Esophagus mucosa (tissue), 1 donor: Measurements from ENCODE around the gene C17orf75. TPM values are rescaled to one million over a fixed set of nuclear protein-coding genes. Genes with fewer than 3 reads are reported as not detected.
A peak's percentile ranks its signal among the peaks of the same experiment; 100 is the strongest.
"Not testable (repeated sequence)": the region's sequence is repeated elsewhere in the genome, so short reads cannot be mapped to it uniquely, and the experiment has no call there.

Source experiments
- ATAC-seq: fragments of 200-7000 bp; cut with Tn5 transposase; one replicate; pipeline ENCODE4 v1.9.1; 2020
- total RNA-seq: library from RNA; stranded (reverse); gene quantifications from one replicate; pipeline ENCODE4 v1.2.4, GENCODE V29; 2023
- donor health status: DM: yes; HTN: yes; CAD: no.

The C17orf75 gene, protein sequence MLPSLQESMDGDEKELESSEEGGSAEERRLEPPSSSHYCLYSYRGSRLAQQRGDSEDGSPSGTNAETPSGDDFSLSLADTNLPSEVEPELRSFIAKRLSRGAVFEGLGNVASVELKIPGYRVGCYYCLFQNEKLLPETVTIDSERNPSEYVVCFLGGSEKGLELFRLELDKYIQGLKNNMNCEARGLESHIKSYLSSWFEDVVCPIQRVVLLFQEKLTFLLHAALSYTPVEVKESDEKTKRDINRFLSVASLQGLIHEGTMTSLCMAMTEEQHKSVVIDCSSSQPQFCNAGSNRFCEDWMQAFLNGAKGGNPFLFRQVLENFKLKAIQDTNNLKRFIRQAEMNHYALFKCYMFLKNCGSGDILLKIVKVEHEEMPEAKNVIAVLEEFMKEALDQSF
- 11.6 TPM for total RNA-seq

DNA sequence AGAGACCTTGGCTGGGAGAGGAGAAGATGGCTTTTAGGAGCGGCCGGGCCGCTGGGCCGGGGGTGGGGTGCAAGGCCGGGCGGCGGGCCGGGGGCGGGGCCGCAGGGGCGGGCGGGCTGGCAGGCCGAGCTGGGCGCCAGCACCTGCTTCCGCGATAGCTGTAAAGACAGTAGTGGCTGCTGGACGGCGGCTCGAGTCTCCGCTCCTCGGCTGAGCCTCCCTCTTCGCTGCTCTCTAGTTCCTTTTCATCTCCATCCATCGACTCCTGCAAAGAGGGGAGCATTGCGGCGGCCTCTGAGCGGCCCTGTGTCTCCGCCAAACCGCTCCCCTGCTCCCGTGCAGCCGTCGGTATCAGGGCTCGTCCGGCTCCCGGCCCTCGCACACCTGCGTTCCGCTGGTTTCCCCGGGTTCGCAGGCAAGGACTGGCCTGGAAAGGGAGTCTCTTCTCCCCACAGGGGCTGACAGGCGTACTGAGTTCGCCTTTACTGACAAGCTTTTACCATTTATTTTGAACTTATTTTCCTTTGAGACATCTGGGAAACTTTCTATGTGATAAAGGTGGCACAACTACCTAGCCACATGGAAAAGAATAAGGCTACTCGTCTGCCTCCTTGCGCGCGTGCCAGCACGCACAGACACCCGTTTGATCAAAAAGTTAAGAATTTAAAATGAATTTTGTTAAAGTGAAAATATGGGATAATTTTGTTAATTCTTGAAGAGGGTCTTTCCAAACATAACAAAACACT, at the start of gene C17orf75:
Gene C17orf75 (minus strand): TSS at position 317 of the 746 bp plus-strand sequence. CDS start 34 bp downstream, at position 283.
- ATAC-seq, result peak; percentile 90

DNA sequence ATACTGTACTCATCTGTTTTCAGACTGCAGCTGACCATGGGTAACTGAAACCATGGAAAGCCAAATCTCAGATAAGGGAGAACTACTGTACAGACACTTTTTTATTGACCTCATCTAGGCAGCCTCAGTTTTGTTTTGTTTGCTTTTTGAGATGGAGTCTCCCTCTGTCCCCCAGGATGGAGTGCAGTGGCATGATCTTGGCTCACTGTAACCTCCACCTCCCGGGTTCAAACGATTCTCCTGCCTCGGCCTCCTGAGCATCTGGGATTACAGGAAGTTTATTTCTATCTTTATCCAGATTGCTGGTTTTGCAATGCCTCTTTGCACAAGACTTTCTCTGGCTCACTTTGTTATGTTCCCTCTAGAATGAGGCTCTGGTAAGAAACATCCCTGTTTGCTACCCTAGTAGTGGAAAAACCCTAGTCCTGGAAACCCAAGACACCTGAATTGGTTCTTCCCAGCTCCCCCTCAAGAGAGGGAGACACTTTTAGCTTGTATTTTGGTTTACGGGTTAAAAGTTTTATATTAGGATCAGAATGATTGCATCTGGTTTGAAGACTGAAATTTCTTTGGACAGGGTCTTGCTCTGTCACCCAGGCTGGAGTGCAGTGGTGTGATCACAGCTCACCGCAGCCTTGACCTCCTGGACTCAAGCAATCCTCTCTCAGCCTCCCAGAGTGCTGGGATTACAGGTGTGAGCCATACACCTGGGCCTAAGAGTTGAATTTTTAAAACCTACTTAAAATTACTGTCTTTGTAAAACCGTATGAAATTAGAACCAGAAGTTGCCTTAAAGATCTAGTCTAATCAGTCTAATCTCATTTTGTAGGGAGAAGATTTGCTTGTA, 46.9 kb upstream of the C17orf75 start:
- no peak for ATAC-seq

DNA sequence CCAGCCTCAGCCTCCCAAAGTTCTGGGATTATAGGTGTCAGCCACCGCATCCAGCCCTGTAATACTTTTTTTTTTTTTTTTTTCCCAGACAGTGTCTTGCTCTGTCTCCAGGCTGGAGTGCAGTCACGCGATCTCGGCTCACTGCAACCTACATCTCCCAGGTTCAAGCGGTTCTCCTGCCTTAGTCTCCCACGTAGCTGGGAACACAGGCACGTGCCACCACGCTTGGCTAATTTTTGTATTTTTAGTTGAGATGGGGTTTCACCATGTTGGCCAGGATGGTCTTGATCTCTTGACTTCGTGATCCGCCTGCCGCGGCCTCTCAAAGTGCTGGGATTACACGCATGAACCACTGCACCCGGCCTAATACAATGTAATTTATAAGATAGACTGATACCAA, 46.2 kb upstream of the C17orf75 start:
- ATAC-seq, result not testable (repeated sequence)

DNA sequence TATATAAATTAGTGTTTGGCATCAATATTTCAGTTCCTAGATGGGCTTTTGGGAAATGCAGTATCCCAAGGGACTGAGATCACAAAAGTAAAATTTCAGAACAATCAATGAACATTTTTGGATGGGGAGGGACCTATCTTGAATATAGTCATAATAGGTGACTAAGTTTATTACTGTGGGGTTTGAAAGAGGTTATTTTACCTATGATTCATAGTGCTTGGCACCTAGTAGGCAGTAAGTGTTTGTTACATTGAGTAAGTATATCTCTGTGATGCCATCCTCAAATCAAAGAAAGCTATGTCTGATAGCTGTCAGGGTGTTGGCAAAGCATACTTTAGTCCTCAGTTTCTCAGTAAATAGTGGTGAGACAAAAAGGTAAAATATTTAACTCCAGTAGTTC, 44.9 kb upstream of the C17orf75 start:
- peak; percentile 64 for ATAC-seq

DNA sequence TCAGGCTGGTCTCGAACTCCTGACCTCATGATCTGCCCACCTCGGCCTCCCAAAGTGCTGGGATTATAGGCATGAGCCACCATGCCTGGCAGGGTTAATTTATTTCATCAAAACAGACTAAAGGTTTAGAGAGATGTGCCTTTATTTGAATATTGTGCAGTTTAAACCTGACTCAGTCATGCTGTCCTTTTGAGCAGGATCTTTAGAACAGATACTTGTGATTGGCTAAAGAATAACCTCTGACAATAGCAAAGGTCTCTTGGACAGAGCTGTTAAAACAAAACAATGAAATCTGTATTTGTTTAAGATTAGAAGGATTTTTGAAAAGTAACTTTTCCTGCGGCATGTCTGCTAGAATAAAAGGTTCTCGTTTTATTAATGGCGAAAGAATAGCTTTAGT, 44.0 kb upstream of the C17orf75 start:
- no peak for ATAC-seq

DNA sequence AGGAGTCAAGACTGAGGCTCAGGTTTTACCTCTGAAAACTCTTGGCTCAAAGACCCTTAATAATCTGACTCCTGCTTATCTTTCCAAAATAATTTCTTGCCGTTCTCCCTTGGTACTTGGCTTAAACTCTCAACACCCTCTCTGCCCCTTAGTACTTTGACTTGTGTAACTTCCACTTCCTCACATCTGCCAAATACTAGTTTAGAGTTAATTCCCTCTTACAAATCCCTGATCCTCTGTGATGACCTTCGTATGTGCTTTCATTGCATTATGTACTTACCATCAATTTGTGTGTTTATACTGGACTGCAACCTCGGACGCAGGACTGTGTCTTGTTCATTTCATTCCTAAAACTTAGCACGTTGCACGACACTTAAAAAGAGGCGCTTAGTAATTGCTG, 43.1 kb upstream of the C17orf75 start:
- ATAC-seq, result no peak

DNA sequence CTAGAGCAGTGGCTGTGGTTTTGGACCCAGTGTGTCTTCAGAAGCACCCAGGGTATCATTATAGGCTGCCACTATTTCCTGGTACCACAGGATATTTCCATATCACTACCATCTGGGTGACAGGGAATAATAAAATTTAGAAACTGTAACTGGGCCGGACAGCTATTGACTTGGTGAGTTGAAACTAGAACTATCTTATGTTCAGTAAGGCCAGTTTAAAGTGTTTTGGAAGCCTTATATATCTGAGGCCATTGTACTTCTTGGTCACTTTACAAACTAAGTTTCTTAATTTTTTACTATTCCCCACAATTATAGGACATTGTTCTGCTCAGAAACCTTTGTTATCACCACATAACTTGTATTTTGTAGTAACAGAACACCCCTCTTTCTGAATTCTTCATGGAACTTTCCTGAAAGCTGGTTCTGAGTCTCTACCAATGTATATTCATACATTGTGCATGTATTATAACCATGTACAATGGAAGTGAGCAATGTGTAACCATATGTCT, 42.0 kb upstream of the C17orf75 start:
- no peak for ATAC-seq

DNA sequence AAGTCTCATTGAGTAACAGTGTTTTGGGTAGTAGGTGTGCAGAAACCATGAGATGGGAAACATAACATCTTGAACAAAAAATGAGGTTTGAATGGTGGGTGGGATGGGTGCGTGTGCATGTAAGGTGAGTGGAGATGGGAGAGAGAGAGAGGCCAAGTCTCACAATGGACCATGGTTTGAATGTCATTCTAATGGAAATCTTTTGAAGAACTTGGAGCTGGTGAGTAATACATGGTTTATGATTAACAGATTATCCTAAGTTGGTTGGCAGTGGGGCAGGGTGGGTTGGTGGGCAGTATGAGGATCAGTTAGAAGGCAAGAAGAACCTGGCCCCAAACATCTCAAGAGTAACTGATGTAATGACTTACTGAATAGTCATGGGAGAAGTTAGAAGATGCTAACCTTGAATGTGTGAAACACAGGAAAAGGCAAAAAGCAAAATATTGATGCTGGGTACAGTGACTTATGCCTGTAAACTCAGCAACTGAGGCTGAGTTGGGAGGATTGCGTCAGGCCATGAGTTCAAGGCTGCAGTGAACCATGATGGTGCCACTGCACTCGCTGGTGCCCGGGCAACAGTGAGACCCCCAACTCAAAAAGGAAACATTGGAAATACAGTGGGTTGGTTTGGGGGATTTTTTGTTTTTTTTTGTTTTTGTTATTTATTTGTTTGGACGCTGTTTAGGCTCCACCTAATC, 40.7 kb upstream of the C17orf75 start:
- ATAC-seq, result peak; percentile 13

DNA sequence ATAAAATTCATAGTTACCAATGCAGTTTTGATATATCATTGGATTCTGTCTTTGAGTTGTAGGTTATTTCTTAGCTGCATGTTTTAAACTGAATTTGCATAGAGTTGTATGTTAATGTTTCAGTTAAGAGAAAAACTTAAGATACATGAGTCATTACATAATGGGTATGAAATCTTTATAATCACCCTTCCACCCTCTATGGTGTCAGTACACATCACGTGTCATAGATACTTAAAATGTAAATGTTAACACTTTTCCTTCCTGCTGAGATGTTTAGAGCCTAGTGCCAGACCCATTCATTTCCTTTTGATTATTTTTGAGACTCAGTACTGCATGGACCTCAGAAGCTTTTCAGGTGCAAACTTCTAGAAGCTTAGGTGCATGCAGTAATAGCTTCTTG, 28.5 kb upstream of the C17orf75 start:
- peak; percentile 28 for ATAC-seq

DNA sequence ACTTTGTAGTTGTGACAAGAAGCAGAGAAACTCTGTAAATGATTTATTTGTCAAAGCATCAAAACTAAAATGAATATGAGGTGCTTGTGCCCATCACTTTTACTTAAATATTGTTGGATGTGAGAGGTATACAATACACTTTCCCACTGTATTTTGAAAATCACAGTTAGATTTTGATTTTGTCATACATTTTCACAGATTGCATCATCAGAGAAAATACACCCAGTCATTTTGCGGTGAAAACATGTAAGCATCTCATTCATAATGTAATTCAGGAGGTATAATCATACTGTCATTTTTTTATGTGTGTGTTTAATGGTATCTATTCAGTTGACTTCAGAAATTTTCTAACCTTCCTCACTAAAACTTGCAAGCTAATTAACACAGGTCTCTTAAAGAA, 19.3 kb upstream of the C17orf75 start:
- ATAC-seq, result no peak

DNA sequence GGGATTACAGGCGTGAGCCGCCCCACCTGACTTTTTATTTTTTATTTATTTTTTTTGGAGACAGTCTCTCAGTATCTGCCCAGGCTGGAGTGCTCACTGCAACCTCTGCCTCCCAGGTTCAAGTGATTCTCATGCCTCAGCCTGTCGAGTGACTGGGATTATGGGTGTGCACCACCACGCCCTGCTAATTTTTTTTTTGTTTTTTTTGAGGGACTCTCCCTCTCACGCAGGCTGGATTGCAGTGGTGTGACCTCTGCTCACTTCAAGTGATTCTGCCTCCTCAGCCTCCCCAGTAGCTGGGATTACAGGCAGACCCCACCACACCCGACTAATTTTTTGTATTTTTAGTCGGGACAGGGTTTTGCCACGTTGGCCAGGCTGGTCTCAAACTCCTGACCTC, 15.6 kb upstream of the C17orf75 start:
- ATAC-seq, result peak; percentile 72

DNA sequence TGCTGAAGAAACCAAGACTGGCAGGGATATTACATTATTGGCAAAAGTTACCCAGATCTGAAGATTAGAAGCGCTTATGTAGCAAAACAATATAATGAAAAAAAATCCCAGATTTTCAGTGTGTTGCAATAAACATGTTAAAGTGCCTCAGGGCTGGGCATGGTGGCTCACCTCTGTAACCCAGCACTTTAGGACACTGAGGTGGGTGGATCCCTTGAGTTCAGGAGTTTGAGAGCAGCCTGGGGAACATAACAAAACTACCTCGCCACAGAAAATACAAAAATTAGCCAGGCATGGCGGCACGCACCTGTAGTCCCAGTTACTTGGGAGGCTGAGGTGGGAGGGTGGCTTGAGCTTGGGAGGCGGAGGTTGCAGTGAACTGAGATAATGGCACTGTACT, 14.8 kb upstream of the C17orf75 start:
- ATAC-seq, result peak; percentile 75

DNA sequence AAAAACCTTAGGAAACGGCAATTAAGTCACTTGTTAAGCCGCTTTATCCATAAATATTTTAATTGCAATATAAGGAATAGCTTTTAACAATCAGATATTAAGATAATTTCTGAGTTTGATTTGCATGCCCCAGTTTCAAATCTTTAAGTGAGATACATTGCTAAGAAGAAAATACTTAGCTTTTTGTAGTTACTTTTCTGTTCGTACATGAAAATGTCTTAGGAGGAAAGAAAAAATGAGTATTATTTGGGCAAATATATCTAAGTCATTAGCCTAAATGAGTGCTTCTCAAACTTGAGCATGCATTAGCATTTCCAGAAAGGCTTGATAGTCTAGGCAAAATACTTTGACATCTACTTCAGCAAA, 14.4 kb upstream of the C17orf75 start:
- ATAC-seq, result no peak

DNA sequence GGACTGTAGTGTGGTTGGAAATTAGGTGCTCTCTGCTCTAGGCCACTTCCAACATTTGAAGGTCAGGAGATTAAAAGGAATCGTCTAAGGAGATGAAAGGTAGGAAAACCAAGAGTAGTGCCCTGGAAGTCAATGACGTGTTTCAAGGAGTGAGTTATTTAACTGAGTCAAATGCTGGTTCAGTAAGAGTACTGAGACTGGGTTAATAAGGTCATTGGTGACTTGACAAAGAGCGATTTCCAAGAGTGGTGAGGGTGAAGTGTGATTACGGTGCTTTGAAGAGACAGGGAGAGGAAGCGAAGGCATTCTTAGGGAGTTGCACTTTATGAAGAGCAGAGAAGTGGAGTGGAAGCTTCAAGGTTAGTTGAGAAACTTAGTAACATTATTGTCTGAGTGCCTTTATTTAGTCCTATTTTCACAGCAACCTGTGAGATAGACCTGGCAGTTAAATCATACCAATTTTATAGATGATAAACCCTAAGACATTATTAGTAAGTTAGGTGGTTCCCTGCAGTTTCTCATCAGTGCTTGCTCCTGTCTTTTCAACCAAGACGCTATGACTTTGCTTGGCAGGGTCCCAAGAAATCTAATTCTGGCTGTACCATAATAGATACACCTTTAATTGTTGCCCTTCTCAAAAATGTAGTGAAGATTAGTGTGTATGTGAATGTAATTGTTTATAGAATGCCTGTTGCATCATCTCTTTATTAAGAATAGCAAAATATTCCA, 13.8 kb upstream of the C17orf75 start:
- no peak for ATAC-seq

DNA sequence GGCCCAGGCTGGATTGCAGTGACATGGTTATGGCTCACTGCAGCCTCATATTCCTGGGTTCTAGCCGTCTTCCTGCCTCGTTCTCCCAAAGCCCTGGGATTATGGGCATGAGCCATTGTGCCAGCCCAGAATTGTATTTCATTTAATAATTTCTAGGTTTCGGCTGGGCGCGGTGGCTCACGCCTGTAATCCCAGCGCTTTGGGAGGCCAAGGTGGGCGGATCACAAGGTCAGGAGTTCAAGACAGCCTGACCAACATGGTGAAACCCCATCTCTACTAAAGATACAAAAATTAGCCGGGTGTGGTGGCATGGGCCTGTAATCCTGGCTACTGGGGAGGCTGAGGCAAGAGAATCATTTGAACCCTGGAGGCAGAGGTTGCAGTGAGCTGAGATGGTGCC, 10.8 kb upstream of the C17orf75 start:
- ATAC-seq, result not testable (repeated sequence)

DNA sequence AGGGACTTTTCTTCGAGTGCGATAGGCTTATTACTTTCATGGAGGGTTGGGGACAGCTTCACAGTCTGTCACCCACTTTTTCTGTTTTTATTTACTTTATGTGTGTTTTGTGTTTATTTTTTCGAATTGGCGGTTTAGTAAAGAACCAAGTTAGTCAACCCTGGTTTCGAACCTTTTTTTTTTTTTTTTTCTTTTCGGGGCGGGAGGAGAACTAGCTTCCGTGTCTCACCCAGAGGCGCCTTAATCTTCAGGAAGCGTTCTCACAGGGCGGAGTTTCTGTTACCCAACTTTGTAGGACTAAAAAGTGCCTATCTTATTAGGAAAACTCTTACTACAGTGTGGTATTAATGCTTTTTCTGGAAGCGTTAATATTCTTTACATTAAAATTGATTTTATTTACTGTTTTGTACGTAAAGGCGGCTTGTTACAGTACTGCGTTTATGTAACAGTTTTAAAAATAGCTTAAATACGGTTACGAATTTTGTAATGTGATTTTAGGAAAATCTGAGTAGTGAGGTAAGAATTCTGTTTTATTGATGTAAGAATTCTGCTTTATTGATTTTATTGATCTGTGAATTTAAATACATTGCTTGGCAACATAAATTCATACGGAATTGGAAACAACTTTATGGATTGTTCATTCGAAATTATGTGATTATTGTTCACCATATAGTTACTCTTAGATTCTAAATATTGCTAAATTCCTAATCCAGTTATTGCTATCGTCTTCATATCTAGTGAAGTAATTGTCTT, 8.9 kb upstream of the C17orf75 start:
- ATAC-seq, result peak; percentile 59

DNA sequence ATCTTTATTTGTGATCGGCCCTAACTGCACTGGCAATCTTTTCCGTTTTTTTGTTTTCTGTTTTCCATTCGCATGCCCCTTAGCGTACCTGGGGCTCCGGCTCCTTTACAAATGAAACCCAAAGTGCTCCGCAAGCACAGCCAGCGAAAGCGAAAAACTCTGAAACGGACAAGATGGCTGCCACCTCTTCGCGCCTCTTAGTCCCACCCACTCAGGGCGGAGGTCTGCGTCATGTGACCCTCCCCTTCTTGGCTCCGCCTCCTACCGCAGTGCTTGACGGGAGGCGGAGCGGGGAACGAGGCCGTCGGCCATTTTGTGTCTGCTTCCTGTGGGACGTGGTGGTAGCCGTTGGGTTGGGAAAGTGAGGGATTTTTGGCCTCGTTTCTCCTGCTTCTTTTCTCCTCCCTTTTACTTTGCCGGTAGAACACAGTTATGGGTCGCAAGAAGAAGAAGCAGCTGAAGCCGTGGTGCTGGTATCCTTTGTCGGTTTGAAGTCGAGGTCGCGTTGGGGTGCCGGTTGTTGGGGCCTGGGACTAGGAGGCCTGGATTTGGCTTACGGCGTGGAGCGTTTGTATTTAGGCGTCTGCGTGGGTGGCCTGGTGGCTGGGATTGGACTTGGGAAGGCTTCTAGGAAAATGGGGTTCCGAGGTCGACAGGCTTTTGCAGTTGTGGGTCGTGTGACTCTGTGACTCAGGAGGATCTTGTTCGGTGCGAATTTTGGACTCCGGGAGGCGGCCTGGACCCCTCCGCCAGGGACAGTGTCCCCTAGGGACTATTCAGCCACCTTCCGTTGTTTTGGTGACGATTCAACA, 8.1 kb upstream of the C17orf75 start, which contains the start of gene ZNF207:
Gene ZNF207 (plus strand): TSS at position 304 of the 812 bp plus-strand sequence. CDS start 129 bp downstream, at position 433.
- peak; percentile 97 for ATAC-seq

DNA sequence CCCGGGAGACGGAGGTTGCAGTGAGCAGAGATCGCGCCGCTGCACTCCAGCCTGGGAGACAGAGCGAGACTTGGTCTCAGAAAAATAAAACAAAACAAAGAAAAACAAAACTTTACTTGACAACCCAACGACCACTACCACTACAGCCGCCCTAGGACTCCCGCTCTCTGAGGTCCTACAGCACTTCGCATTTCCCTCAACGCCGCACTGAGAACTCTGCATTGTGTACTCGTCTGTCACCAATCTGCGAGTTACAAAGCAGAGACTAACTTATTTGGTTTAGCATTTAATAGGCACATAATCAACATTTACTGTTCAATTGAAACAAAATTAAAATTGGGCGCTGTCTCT, 7.5 kb upstream of the C17orf75 start:
- peak; percentile 19 for ATAC-seq

DNA sequence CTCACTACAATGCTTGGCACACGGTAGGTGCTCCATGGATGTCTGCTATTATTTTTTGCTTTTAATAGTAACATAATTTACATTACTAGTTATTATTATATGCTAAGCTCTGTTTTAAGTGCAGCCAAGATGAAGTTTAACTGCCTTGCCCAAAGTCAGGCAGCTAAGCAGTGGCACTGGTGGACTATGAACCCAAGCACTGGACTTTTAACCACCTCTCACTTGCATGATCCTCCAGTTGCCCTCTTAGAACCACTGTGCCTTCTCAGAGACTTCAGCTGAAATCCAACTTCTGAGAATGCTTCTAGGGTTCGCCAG, 6.5 kb upstream of the C17orf75 start:
- ATAC-seq, result no peak
